H9 (cell line): ENCODE data around the gene DIP2C. TPM values are rescaled to one million over a fixed set of nuclear protein-coding genes. Genes with fewer than 3 reads are reported as not detected.

Source experiments
- DNase-seq: peaks from one replicate; pipeline ENCODE4 v3.0.0-alpha.2; 2017
- H2AFZ ChIP-seq: one replicate; pipeline ENCODE4 v1.6.1; 2013; ENCODE audit warnings: mild to moderate bottlenecking, low read length, control low read depth, moderate library complexity
- H2AK5ac ChIP-seq: 2 replicates; pipeline ENCODE4 v1.6.1; 2013; ENCODE audit warnings: low read length, control low read depth, mixed read lengths; ENCODE audit not compliant: insufficient read length
- H2BK120ac ChIP-seq: one replicate; pipeline ENCODE4 v1.6.1; 2013; ENCODE audit warnings: low read depth, mild to moderate bottlenecking, low read length, control low read depth, inconsistent platforms; ENCODE audit not compliant: poor library complexity, severe bottlenecking
- H2BK12ac ChIP-seq: 2 replicates; pipeline ENCODE4 v1.6.1; 2013; ENCODE audit warnings: low read length, control low read depth, mixed read lengths, low read depth; ENCODE audit not compliant: insufficient read length
- H2BK15ac ChIP-seq: 2 replicates; pipeline ENCODE4 v1.6.1; 2013; ENCODE audit warnings: low read depth, low read length, control low read depth
- H2BK20ac ChIP-seq: one replicate; pipeline ENCODE4 v1.6.1; 2013; ENCODE audit warnings: low read depth, mild to moderate bottlenecking, low read length, control low read depth, inconsistent platforms; ENCODE audit not compliant: poor library complexity, severe bottlenecking
- H2BK5ac ChIP-seq: 2 replicates; pipeline ENCODE4 v1.6.1; 2013; ENCODE audit warnings: low read length, control low read depth, mixed read lengths; ENCODE audit not compliant: insufficient read length
- H3K14ac ChIP-seq: 2 replicates; pipeline ENCODE4 v1.6.1; 2013; ENCODE audit warnings: low read length, control low read depth; ENCODE audit not compliant: insufficient read depth
- H3K18ac ChIP-seq: 2 replicates; pipeline ENCODE4 v1.6.1; 2013; ENCODE audit warnings: low read depth, mild to moderate bottlenecking, mixed read lengths, low read length, control low read depth; ENCODE audit not compliant: insufficient read length
- H3K23ac ChIP-seq: 2 replicates; pipeline ENCODE4 v1.6.1; 2013; ENCODE audit warnings: low read length, control low read depth, mixed read lengths, low read depth; ENCODE audit not compliant: insufficient read length
- H3K23me2 ChIP-seq: 2 replicates; pipeline ENCODE4 v1.6.1; 2013; ENCODE audit warnings: low read depth, mild to moderate bottlenecking, mixed read lengths, low read length, control low read depth; ENCODE audit not compliant: insufficient read length, poor library complexity, severe bottlenecking
- H3K27ac ChIP-seq: 2 replicates; pipeline ENCODE4 v1.5.1; 2013; ENCODE audit warnings: low read length, control low read depth, mixed read lengths, low read depth; ENCODE audit not compliant: insufficient read length
- H3K27me3 ChIP-seq: 2 replicates; pipeline ENCODE4 v1.6.1; 2013; ENCODE audit warnings: low read length, control low read depth, inconsistent platforms; ENCODE audit not compliant: insufficient read depth
- H3K4ac ChIP-seq: 2 replicates; pipeline ENCODE4 v1.6.1; 2013; ENCODE audit warnings: low read depth, mild to moderate bottlenecking, control low read depth, inconsistent platforms, low read length, moderate library complexity
- H3K4me1 ChIP-seq: 2 replicates; pipeline ENCODE4 v1.6.1; 2013; ENCODE audit warnings: low read length, control low read depth, inconsistent platforms; ENCODE audit not compliant: insufficient read depth
- H3K4me2 ChIP-seq: 2 replicates; pipeline ENCODE4 v1.6.1; 2013; ENCODE audit warnings: low read length, control low read depth, mixed read lengths; ENCODE audit not compliant: insufficient read length, insufficient read depth
- H3K56ac ChIP-seq: 2 replicates; pipeline ENCODE4 v1.6.1; 2013; ENCODE audit warnings: low read depth, mild to moderate bottlenecking, mixed read lengths, low read length, control low read depth; ENCODE audit not compliant: insufficient read length
- H3K79me1 ChIP-seq: 2 replicates; pipeline ENCODE4 v1.6.1; 2013; ENCODE audit warnings: low read depth, mild to moderate bottlenecking, moderate library complexity, low read length, control low read depth, inconsistent platforms; ENCODE audit not compliant: insufficient read depth, poor library complexity, severe bottlenecking
- H3K79me2 ChIP-seq: 2 replicates; pipeline ENCODE4 v1.6.1; 2013; ENCODE audit warnings: low read length, control low read depth, inconsistent platforms; ENCODE audit not compliant: insufficient read depth
- H3K9ac ChIP-seq: 2 replicates; pipeline ENCODE4 v1.6.1; 2013; ENCODE audit warnings: low read length, control low read depth, mixed read lengths; ENCODE audit not compliant: insufficient read length; ENCODE audit errors: extremely low read depth
- H3K9me3 ChIP-seq: one replicate; pipeline ENCODE4 v1.6.1; 2013; ENCODE audit warnings: low read depth, low read length, inconsistent platforms; ENCODE audit not compliant: control insufficient read depth
- H3T11ph ChIP-seq: one replicate; pipeline ENCODE4 v1.6.1; 2013; ENCODE audit warnings: mild to moderate bottlenecking, low read length, control low read depth, inconsistent platforms
- H4K20me1 ChIP-seq: one replicate; pipeline ENCODE4 v1.6.1; 2013; ENCODE audit not compliant: control insufficient read depth, insufficient read length, insufficient read depth
- H4K5ac ChIP-seq: 2 replicates; pipeline ENCODE4 v1.6.1; 2013; ENCODE audit warnings: low read depth, mild to moderate bottlenecking, mixed read lengths, low read length, control low read depth; ENCODE audit not compliant: insufficient read length
- H4K8ac ChIP-seq: replicated peaks from 2 replicates; pipeline ENCODE4 v1.6.1; 2013; ENCODE audit warnings: low read length, control low read depth, mixed read lengths, low read depth; ENCODE audit not compliant: insufficient read length
- H4K91ac ChIP-seq: 2 replicates; pipeline ENCODE4 v1.6.1; 2013; ENCODE audit warnings: low read depth, mild to moderate bottlenecking, moderate library complexity, mixed read lengths, low read length, control low read depth; ENCODE audit not compliant: insufficient read length
- H3K27ac Mint-ChIP-seq, 3 experiments: 2 replicates in 2 of 3; 3 replicates in 1 of 3; pipeline ENCODE4 v1.8.0; 2020 to 2021; ENCODE audit warnings: mixed read lengths in 3 of 3, mild to moderate bottlenecking in 1 of 3, moderate library complexity in 1 of 3
- H3K27me3 Mint-ChIP-seq: 2 replicates; pipeline ENCODE4 v1.8.0; 2021; ENCODE audit warnings: low read depth, mild to moderate bottlenecking, moderate library complexity, mixed read lengths
- H3K36me3 Mint-ChIP-seq, 3 experiments: 2 replicates in 2 of 3; 3 replicates in 1 of 3; pipeline ENCODE4 v1.8.0; 2020 to 2021; ENCODE audit warnings: low read depth in 3 of 3, mixed read lengths in 3 of 3; ENCODE audit not compliant: insufficient read depth in 1 of 3
- H3K4me1 Mint-ChIP-seq, 2 experiments: 2 replicates each; pipeline ENCODE4 v1.8.0; 2020; ENCODE audit warnings: mixed read lengths in 2 of 2
- H3K4me3 Mint-ChIP-seq, 2 experiments: 2 replicates in 1 of 2; 3 replicates in 1 of 2; pipeline ENCODE4 v1.8.0; 2020 to 2021; ENCODE audit warnings: mild to moderate bottlenecking in 2 of 2, mixed read lengths in 2 of 2, moderate library complexity in 1 of 2
- H3K9me3 Mint-ChIP-seq, 2 experiments: 2 replicates in 1 of 2; 3 replicates in 1 of 2; pipeline ENCODE4 v1.8.0; 2020; ENCODE audit warnings: mild to moderate bottlenecking in 2 of 2, mixed read lengths in 2 of 2, moderate library complexity in 1 of 2
- WGBS: extraction: QIAGEN DNeasy Blood & Tissue Kit; methylation state at CpG from one replicate; pipeline ENCODE4 v1.1.7; 2013; ENCODE audit warnings: missing lambda C conversion rate, low lambda C conversion rate, mixed read lengths; ENCODE audit not compliant: insufficient read length; ENCODE audit errors: extremely low coverage; 5-methylcytosine and 5-hydroxymethylcytosine counted together
- total RNA-seq: library from RNA; stranded (reverse); gene quantifications from 2 replicates; pipeline ENCODE4 v1.2.1, GENCODE V29; 2021
- TF ChIP-seq, protein P1 (sequence below): fragments of 200-600 bp; sonication (generic); conservative IDR thresholded peaks from 3 replicates; pipeline ENCODE4 v1.8.0; 2021; ENCODE audit warnings: antibody characterized with exemption, mild to moderate bottlenecking

The DIP2C gene
- total RNA-seq, 1 experiment from 2014 or later = 7.9 TPM

DNA sequence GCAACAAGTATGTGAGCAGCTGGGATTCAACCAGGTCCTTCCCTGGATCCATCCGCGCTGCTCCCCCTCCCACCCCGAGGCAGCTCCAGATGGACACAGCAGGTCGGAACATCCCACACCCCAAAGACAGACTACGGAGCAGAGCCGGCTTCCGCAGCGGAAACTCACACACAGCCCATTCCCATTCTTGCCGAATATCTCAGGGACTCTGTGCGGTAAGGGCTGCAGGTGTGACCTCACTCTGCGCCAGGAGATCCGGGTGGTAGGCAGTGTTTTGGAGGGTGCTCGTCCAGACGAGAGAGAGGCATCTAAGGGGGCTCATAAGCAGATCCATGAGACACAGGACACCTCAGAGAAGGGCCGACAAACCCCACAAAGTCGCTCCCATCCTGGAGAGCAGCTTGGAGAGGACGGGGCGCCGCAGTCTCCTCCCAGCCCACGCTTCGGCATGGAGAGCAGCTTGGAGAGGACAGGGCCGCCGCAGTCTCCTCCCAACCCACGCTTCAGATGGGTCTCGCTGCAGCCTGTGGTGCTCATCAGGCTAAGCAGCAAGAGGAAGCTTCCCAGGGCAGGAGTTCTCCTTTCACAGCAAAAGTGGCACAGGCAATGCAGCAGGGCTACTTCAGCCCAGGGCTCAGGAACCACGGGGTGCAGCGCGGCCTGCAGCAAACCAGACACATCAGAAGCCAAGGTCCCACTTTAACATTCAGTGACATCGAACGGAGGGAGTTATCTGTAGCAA is 179.9 kb downstream of the DIP2C start:
- Mint-ChIP-seq H3K4me3 (no peak overlapping the region; a peak in 1 of 5 replicates), H3K4me1 (peaks cover 6 to 8% of the 10 kb centered on the region in 2 experiments; a peak in 3 of 4 replicates), H3K36me3 (peaks cover 1 to 11% (median 3%) of the 10 kb centered on the region in 3 experiments; a peak in 5 of 7 replicates), H3K27me3 (peaks cover 91% of the 10 kb centered on the region), H3K27ac (no peak overlapping the region), H3K9me3 (peaks cover 0 to 5% of the 10 kb centered on the region in 2 experiments; a peak in 2 of 5 replicates)
- Histone ChIP-seq H4K20me1 (no peaks in the 10 kb centered on the region), H2AFZ (no peak overlapping the region), H3K27me3 (peaks cover 45% of the 10 kb centered on the region), H3K4me1 (no peaks in the 10 kb centered on the region), H3K23ac (no peak overlapping the region), H2BK15ac (no peak overlapping the region), H3K18ac (no peak overlapping the region), H3K4ac (no peak overlapping the region), H3K79me2 (no peaks in the 10 kb centered on the region), H3T11ph (no peak overlapping the region), H3K9ac (no peak overlapping the region), H4K5ac (no peak overlapping the region), H3K56ac (no peak overlapping the region), H2AK5ac (no peak overlapping the region), H3K4me2 (no peak overlapping the region), H2BK120ac (no peak overlapping the region), H3K14ac (no peak overlapping the region), H4K8ac (no peak overlapping the region), H3K27ac (no peak overlapping the region), H3K79me1 (no peaks in the 10 kb centered on the region), H3K9me3 (no peaks in the 10 kb centered on the region), H3K23me2 (no peaks in the 10 kb centered on the region), H2BK12ac (no peak overlapping the region), H2BK5ac (no peak overlapping the region), H4K91ac (no peak overlapping the region), H2BK20ac (no peak overlapping the region)
- TF ChIP-seq, protein P1, sequence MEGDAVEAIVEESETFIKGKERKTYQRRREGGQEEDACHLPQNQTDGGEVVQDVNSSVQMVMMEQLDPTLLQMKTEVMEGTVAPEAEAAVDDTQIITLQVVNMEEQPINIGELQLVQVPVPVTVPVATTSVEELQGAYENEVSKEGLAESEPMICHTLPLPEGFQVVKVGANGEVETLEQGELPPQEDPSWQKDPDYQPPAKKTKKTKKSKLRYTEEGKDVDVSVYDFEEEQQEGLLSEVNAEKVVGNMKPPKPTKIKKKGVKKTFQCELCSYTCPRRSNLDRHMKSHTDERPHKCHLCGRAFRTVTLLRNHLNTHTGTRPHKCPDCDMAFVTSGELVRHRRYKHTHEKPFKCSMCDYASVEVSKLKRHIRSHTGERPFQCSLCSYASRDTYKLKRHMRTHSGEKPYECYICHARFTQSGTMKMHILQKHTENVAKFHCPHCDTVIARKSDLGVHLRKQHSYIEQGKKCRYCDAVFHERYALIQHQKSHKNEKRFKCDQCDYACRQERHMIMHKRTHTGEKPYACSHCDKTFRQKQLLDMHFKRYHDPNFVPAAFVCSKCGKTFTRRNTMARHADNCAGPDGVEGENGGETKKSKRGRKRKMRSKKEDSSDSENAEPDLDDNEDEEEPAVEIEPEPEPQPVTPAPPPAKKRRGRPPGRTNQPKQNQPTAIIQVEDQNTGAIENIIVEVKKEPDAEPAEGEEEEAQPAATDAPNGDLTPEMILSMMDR = no peak
- no peak for DNase-seq
- no CpG with 5 or more reads among the region's 30 CpGs for WGBS
